HCT116 (cell line): ENCODE data around the gene NEURL1. TPM values are rescaled to one million over a fixed set of nuclear protein-coding genes. Genes with fewer than 3 reads are reported as not detected.

Source experiments
- ATAC-seq: fragments of 200-7000 bp; cut with Tn5 transposase; 2 replicates; pipeline ENCODE4 v1.9.1; 2020; ENCODE audit warnings: mild to moderate bottlenecking, moderate library complexity
- BruUV-seq: library from RNA; stranded (reverse); fragments of 400-500 nt; replicated peaks from 2 replicates; lab custom pipeline; 2021; lab: Mats Ljungman, UMichigan
- CTCF ChIA-PET: fragments of 300-600 bp; sonication (Branson Sonifier 250); formaldehyde crosslinking; loops from one replicate; lab custom pipeline; 2021; ENCODE audit warnings: antibody characterized with exemption; lab: Charles Lee
- POLR2A ChIA-PET: fragments of 300-600, 350-600 bp; sonication (Branson Sonifier 250); formaldehyde crosslinking; loops from one replicate; lab custom pipeline; 2021; ENCODE audit warnings: antibody characterized with exemption; lab: Charles Lee
- RAD21 ChIA-PET, 2 experiments: fragments of 300-600 bp; sonication (Branson Sonifier 250); formaldehyde crosslinking; loops; one replicate each; lab custom pipeline; 2023; ENCODE audit warnings: low total read pairs in 2 of 2; ENCODE audit not compliant: uncharacterized antibody in 2 of 2, unreplicated experiment in 2 of 2, low non-redundant PET in 1 of 2; lab: Charles Lee
- DNase-seq: peaks from one replicate; pipeline ENCODE4 v3.0.0-alpha.2; 2010; ENCODE audit warnings: low read depth, low spot score
- H2AFZ ChIP-seq: fragments of 200-600 bp; shearing (Covaris generic), sonication (generic); 2 replicates; pipeline ENCODE4 v1.6.1; 2017; ENCODE audit warnings: low read depth, mixed run types, mixed read lengths, antibody characterized with exemption, low read length; ENCODE audit not compliant: poor library complexity, severe bottlenecking
- H3K27ac ChIP-seq: 2 replicates; pipeline ENCODE4 v1.5.1; 2012; ENCODE audit warnings: low read depth, low read length
- H3K27me3 ChIP-seq: fragments of 200-600 bp; sonication (generic); 2 replicates; pipeline ENCODE4 v1.6.1; 2016; ENCODE audit warnings: mixed run types, low read length, mixed read lengths; ENCODE audit not compliant: insufficient read depth
- H3K36me3 ChIP-seq, 2 experiments: fragments of 200-500 bp in 1 of 2; fragments of 200-600 bp in 1 of 2; sonication (Bioruptor generic) in 1 of 2; sonication (generic) in 1 of 2; 2 replicates each; pipeline versions ENCODE4 v1.5.1 to v1.6.1; 2014 to 2016; ENCODE audit warnings: low read length in 2 of 2, inconsistent platforms in 1 of 2, mixed read lengths in 1 of 2, mixed run types in 1 of 2; ENCODE audit not compliant: insufficient read depth in 2 of 2, control insufficient read depth in 1 of 2
- H3K4me1 ChIP-seq, 2 experiments: fragments of 200-600 bp in 1 of 2; sonication (generic) in 1 of 2; 2 replicates each; pipeline versions ENCODE4 v1.5.1 to v1.6.1; 2012 to 2017; ENCODE audit warnings: low read length in 2 of 2, inconsistent platforms in 1 of 2, mild to moderate bottlenecking in 1 of 2, mixed read lengths in 1 of 2, mixed run types in 1 of 2, moderate library complexity in 1 of 2; ENCODE audit not compliant: insufficient read depth in 2 of 2, control insufficient read depth in 1 of 2
- H3K4me2 ChIP-seq: fragments of 200-600 bp; sonication (generic); 2 replicates; pipeline ENCODE4 v1.6.1; 2017; ENCODE audit warnings: mixed run types, low read length, mixed read lengths
- H3K4me3 ChIP-seq, 2 experiments: fragments of 200-600 bp in 1 of 2; sonication (generic) in 1 of 2; replicated peaks in 1 of 2; 2 replicates each; pipeline ENCODE4 v1.5.1; 2011 to 2016; ENCODE audit warnings: low read length in 2 of 2, control low read depth in 1 of 2, low read depth in 1 of 2, mild to moderate bottlenecking in 1 of 2, mixed read lengths in 1 of 2, mixed run types in 1 of 2
- H3K79me2 ChIP-seq: fragments of 200-600 bp; sonication (generic); 2 replicates; pipeline ENCODE4 v1.6.1; 2017; ENCODE audit warnings: mild to moderate bottlenecking, mixed run types, low read length, moderate library complexity, mixed read lengths; ENCODE audit not compliant: insufficient read depth
- H3K9ac ChIP-seq: fragments of 200-600 bp; sonication (generic); 2 replicates; pipeline ENCODE4 v1.6.1; 2016; ENCODE audit warnings: low read length, mixed read lengths
- H3K9me2 ChIP-seq: fragments of 200-600 bp; sonication (generic), shearing (Covaris generic); 2 replicates; pipeline ENCODE4 v1.6.1; 2017; ENCODE audit warnings: mixed run types, mild to moderate bottlenecking, moderate library complexity; ENCODE audit not compliant: insufficient read depth
- H3K9me3 ChIP-seq, 2 experiments: fragments of 200-500 bp in 1 of 2; fragments of 200-600 bp in 1 of 2; sonication (Bioruptor generic) in 1 of 2; sonication (generic) in 1 of 2; 2 replicates each; pipeline ENCODE4 v1.6.1; 2014 to 2017; ENCODE audit warnings: low read length in 2 of 2, mixed read lengths in 2 of 2, inconsistent platforms in 1 of 2, low read depth in 1 of 2, mild to moderate bottlenecking in 1 of 2, mixed run types in 1 of 2, moderate library complexity in 1 of 2; ENCODE audit not compliant: control insufficient read depth in 1 of 2, insufficient read depth in 1 of 2
- H4K20me1 ChIP-seq: fragments of 200-600 bp; sonication (generic), shearing (Covaris generic); 2 replicates; pipeline ENCODE4 v1.6.1; 2017; ENCODE audit warnings: mixed run types, mild to moderate bottlenecking, moderate library complexity; ENCODE audit not compliant: insufficient read depth
- EGR1 ChIP-seq: IDR thresholded peaks from 2 replicates; pipeline ENCODE4 v1.6.1; 2012; ENCODE audit warnings: low read depth
- ELF1 ChIP-seq: IDR thresholded peaks from 2 replicates; pipeline ENCODE4 v1.6.1; 2012; ENCODE audit warnings: low read depth, borderline replicate concordance
- JUND ChIP-seq: IDR thresholded peaks from 2 replicates; pipeline ENCODE4 v1.6.1; 2012
- SRF ChIP-seq: IDR thresholded peaks from 2 replicates; pipeline ENCODE4 v1.6.1; 2012; ENCODE audit warnings: low read depth
- intact Hi-C: fragments of 100-400 bp; cut with micrococcal nuclease; formaldehyde crosslinking; loops from 2 replicates; pipeline ENCODE4 v1.10.0; 2022
- total RNA-seq: library from RNA; stranded (reverse); gene quantifications from one replicate; pipeline ENCODE4 v1.2.1, GENCODE V29; 2021; ENCODE audit not compliant: unreplicated experiment
- TF ChIP-seq, protein P1 (sequence below): IDR thresholded peaks from 2 replicates; pipeline ENCODE4 v1.6.1; 2011; ENCODE audit warnings: mild to moderate bottlenecking, low read length, moderate library complexity; ENCODE audit not compliant: insufficient replicate concordance; ENCODE audit errors: extremely low read depth

NEURL1 gene
- total RNA-seq, 1 experiment from 2014 or later, result 1.4 TPM

DNA sequence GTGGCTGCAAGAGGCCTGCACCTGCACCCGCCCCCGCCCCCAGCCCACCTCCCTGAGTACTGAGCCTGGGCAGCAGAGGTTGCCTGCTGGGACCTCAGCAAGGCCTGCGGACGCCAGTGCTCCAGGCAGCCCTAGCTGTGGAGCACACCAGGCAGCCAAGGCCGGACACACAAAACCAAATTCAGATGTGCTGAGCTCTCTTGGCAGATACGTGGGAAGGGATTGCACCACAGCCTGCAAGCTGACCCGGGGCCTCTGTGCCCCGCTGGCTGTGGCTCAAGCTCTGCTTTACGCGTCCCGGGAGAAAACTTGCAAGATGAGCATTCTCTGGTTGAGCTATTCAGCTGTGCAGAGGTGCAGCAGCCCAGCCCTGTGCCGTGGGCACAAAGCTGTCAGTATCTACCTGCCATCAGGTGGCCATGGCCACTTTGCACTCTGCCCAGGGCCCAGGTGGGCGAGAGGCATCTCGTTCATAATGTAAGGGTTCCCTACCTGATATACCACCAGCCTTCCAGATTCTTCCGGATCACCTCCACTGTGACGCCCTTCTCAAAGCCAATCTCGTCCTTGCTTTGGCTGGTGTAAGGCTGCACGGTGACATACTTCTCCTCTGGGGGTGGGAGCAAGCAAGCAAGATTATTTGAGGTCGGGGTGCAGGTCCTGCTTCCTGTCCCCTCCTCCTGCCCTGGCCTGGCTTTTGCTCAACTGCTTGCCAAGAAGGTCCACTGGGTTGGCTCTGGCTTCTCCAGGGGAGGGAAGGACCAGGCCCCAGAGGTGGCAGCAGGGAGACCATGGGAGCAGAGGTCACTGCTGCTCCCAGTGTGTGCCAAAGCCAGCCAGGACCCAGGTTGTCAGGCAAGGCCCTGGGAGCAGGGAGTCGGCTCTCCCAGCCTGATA, 123.4 kb downstream of the NEURL1 start:
- Histone ChIP-seq H3K9ac (no peak overlapping the region), H3K9me2 (no peaks in the 10 kb centered on the region), H2AFZ (no peak overlapping the region), H3K27me3 (no peaks in the 10 kb centered on the region), H4K20me1 (no peaks in the 10 kb centered on the region), H3K4me2 (no peak overlapping the region), H3K27ac (no peak overlapping the region; the same call in 1 of the 2 replicates), H3K4me3 (no peak overlapping the region), H3K36me3 (no peaks in the 10 kb centered on the region), H3K9me3 (no peaks in the 10 kb centered on the region), H3K4me1 (peaks cover 0 to 5% of the 10 kb centered on the region in 2 experiments; a peak in 1 of 4 replicates), H3K79me2 (no peaks in the 10 kb centered on the region)
- POLR2A ChIA-PET, result no interaction called here
- BruUV-seq, result no TSS peak
- ATAC-seq (no peak), DNase-seq (no peak)
- intact Hi-C loops, result no loop called here
- no peak for TF ChIP-seq ELF1
- no peak for TF ChIP-seq EGR1
- TF ChIP-seq SRF, result no peak
- TF ChIP-seq, protein P1, sequence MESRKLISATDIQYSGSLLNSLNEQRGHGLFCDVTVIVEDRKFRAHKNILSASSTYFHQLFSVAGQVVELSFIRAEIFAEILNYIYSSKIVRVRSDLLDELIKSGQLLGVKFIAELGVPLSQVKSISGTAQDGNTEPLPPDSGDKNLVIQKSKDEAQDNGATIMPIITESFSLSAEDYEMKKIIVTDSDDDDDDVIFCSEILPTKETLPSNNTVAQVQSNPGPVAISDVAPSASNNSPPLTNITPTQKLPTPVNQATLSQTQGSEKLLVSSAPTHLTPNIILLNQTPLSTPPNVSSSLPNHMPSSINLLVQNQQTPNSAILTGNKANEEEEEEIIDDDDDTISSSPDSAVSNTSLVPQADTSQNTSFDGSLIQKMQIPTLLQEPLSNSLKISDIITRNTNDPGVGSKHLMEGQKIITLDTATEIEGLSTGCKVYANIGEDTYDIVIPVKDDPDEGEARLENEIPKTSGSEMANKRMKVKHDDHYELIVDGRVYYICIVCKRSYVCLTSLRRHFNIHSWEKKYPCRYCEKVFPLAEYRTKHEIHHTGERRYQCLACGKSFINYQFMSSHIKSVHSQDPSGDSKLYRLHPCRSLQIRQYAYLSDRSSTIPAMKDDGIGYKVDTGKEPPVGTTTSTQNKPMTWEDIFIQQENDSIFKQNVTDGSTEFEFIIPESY, result no peak
- TF ChIP-seq JUND, result no peak
- RAD21 ChIA-PET, result no interaction called here
- CTCF ChIA-PET, result no interaction called here
